Embryonic facial prominence (tissue), 1 donor: ENCODE results near the gene C21orf58.

Experiments
- DNase-seq: peaks from one replicate; pipeline ENCODE4 v3.0.0-alpha.2; 2016; ENCODE audit errors: extremely low spot score

Gene C21orf58

GRCh38 chr21:46256501-46256994 lies 67.1 kb downstream of the C21orf58 start:
- DNase-seq, result no peak

- no peak for DNase-seq
Observed at GRCh38 chr21:46255758-46256337, 67.8 kb downstream of the C21orf58 start.

- DNase-seq, result no peak
Observed at GRCh38 chr21:46255166-46255565, 68.5 kb downstream of the C21orf58 start.

- DNase-seq, result no peak
Observed at GRCh38 chr21:46254208-46254975, 69.3 kb downstream of the C21orf58 start.

GRCh38 chr21:46253610-46254124 lies 70.0 kb downstream of the C21orf58 start:
- no peak for DNase-seq

- no peak for DNase-seq
Observed at GRCh38 chr21:46252840-46253239, 70.8 kb downstream of the C21orf58 start.
